ENCODE results near the gene NACC1.

Gene NACC1

DNA sequence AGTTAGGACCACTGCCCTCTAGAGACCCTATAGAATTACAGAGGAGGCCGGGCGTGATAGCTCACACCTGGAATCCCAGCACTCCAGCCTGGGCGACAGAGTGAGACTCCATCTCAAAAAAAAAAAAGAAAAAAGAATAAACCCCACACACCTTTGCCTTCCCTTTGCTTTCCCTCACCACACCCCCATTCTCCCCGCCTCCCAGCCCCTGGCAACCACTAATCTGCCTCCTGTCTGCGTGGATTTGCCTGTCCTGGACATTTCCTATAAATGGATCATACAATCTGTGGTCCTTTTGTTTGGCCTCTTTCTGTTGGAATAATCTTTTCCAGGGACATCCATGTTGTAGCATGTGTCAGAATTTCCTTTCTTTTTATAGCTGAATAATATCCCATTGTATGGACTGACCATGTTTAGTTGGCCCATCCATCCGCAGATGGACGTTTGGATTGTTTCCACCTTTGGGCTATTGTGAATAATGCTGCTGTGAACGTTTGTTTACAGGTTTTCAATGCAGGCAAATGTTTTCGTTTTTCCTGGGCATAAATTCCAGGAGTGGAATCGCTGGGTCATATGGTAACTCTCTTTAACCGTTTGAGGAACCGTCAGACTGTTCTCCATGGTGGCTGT lies 15.3 kb downstream of the NACC1 start:
- H3K4me3 ChIP-seq (ENCODE audit: control insufficient read depth, low read depth, low read length) = no peak overlapping the region
- no peak for DNase-seq (ENCODE audit: low read depth)
- TF ChIP-seq, protein P1, sequence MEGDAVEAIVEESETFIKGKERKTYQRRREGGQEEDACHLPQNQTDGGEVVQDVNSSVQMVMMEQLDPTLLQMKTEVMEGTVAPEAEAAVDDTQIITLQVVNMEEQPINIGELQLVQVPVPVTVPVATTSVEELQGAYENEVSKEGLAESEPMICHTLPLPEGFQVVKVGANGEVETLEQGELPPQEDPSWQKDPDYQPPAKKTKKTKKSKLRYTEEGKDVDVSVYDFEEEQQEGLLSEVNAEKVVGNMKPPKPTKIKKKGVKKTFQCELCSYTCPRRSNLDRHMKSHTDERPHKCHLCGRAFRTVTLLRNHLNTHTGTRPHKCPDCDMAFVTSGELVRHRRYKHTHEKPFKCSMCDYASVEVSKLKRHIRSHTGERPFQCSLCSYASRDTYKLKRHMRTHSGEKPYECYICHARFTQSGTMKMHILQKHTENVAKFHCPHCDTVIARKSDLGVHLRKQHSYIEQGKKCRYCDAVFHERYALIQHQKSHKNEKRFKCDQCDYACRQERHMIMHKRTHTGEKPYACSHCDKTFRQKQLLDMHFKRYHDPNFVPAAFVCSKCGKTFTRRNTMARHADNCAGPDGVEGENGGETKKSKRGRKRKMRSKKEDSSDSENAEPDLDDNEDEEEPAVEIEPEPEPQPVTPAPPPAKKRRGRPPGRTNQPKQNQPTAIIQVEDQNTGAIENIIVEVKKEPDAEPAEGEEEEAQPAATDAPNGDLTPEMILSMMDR (IDR thresholded peaks at IDR 0.05; ENCODE audit: control insufficient read depth, insufficient read depth, low read depth, low read length, missing control alignments) = no peak

DNA sequence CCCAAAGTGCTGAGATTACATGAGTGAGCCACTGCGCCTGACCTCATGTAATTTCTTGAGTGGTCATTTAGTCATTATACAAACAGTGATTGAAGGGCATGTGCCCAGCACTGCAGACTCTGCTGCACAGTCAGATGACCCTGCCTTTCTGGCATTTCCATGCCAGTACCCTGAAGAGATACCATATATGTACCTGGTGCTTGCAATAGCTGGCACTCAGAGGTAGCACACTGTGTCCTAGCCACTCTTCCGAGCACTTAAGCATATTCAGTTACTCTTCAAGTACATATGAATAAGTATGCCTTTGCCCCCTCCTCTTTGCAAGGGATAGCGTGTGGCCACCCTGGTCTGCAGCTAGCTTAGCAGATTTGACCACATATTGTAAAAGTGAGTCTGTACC lies 16.6 kb downstream of the NACC1 start:
- DNase-seq (ENCODE audit: low read depth) = no peak
- H3K4me3 ChIP-seq (ENCODE audit: control insufficient read depth, low read depth, low read length) = no peak overlapping the region
- TF ChIP-seq, protein P1 (IDR thresholded peaks at IDR 0.05; ENCODE audit: control insufficient read depth, insufficient read depth, low read depth, low read length, missing control alignments) = no peak

DNA sequence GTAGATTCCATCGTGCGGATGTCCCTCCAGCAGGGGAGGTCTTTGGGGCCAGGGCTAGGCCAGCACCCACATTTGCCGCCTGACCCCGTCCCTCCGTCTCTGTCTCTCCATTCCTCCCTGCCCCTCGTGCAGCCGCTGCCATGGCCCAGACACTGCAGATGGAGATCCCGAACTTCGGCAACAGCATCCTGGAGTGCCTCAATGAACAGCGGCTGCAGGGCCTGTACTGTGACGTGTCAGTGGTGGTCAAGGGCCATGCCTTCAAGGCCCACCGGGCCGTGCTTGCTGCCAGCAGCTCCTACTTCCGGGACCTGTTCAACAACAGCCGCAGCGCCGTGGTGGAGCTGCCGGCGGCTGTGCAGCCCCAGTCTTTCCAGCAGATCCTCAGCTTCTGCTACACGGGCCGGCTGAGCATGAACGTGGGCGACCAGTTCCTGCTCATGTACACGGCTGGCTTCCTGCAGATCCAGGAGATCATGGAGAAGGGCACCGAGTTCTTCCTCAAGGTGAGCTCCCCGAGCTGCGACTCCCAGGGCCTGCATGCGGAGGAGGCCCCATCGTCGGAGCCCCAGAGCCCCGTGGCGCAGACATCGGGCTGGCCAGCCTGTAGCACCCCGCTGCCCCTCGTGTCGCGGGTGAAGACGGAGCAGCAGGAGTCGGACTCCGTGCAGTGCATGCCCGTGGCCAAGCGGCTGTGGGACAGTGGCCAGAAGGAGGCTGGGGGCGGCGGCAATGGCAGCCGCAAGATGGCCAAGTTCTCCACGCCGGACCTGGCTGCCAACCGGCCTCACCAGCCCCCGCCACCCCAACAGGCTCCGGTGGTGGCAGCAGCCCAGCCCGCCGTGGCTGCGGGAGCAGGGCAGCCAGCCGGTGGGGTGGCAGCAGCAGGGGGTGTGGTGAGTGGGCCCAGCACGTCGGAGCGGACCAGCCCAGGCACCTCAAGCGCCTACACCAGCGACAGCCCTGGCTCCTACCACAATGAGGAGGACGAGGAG lies 17.3 kb downstream of the NACC1 start:
- no peak for DNase-seq (ENCODE audit: low read depth)
- TF ChIP-seq, protein P1 (IDR thresholded peaks at IDR 0.05; ENCODE audit: control insufficient read depth, insufficient read depth, low read depth, low read length, missing control alignments) = no peak
- H3K4me3 ChIP-seq (ENCODE audit: control insufficient read depth, low read depth, low read length) = no peak overlapping the region

DNA sequence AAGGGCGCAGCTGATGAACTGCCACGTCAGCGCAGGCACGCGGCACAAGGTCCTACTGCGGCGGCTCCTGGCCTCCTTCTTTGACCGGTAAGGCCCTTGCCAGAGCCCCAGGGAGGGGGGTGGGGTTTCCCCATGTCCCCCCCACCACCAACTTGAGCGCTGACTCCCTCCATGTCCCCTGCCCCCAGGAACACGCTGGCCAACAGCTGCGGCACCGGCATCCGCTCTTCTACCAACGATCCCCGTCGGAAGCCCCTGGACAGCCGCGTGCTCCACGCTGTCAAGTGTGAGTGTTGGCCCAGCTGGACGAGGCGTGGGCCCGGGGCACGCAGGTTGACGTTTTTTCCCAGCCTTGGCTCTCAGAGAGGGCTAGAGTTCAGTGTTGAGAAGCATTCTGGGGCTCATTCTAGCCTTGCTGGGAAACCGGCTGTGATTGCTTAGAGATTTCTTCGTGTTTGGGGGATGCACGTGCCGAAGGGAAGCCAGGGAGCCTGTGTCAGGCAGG lies 19.3 kb downstream of the NACC1 start:
- no peak for DNase-seq (ENCODE audit: low read depth)
- TF ChIP-seq, protein P1 (IDR thresholded peaks at IDR 0.05; ENCODE audit: control insufficient read depth, insufficient read depth, low read depth, low read length, missing control alignments) = no peak
- no peak overlapping the region for H3K4me3 ChIP-seq (ENCODE audit: control insufficient read depth, low read depth, low read length)

DNA sequence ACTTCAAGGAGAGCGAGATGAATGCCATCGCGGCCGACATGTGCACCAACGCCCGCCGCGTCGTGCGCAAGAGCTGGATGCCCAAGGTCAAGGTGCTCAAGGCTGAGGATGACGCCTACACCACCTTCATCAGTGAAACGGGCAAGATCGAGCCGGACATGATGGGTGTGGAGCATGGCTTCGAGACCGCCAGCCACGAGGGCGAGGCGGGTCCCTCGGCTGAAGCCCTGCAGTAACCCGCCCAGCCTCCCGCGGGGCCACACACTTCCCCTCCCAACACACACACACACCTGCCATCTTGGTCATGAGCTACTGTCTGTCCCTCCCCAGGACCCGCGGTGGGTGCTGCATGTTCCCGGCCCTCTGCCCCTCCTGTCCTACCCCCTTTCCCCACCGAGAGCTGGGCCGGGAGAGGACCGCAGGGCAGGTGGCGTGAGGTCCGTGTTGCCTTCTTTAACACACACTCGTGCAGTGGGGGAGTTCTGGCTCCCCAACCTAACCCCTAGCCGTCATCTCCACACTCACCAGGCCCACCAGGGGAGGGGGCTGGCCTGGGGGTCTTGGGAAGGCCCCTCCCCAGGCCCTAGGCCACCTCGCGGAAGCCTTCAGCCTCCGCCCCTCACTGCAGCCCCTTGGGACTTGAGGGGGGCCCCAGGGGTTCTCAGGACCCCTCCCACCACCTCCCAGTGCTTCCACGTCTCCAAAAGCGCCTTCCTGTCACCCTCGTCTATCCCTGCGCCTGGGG lies 20.3 kb downstream of the NACC1 start:
- H3K4me3 ChIP-seq (ENCODE audit: control insufficient read depth, low read depth, low read length) = no peak overlapping the region
- DNase-seq (ENCODE audit: low read depth) = no peak
- TF ChIP-seq, protein P1 (IDR thresholded peaks at IDR 0.05; ENCODE audit: control insufficient read depth, insufficient read depth, low read depth, low read length, missing control alignments) = no peak

DNA sequence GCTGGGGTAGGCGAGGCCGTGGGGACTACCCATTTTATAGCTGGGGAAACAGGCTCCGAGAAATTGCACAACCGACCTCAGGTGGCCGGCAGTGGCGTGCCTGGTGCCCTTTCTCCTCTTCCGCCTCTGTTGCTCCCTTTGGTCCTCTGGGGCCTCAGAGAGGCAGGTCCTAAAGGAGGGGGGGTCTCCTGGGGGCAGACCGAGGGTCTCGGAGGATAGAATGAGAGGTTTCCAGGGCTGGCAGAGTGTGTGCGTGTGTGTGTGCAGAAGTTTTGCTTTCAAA lies 20.8 kb downstream of the NACC1 start:
- TF ChIP-seq, protein P1 (IDR thresholded peaks at IDR 0.05; ENCODE audit: control insufficient read depth, insufficient read depth, low read depth, low read length, missing control alignments) = no peak
- no peak overlapping the region for H3K4me3 ChIP-seq (ENCODE audit: control insufficient read depth, low read depth, low read length)
- DNase-seq (ENCODE audit: low read depth) = no peak
